GM23338 (cell line): ENCODE measurements around the gene MAPK8IP3. TPM values are rescaled to one million over a fixed set of nuclear protein-coding genes. Genes with fewer than 3 reads are reported as not detected.

Source experiments
- CREB1 ChIP-seq: fragments of 250-450 bp; sonication (Bioruptor Pico); IDR thresholded peaks from 2 replicates; pipeline ENCODE4 v1.5.0; 2020; ENCODE audit warnings: low read depth, mild to moderate bottlenecking, moderate library complexity
- ETS1 ChIP-seq: IDR thresholded peaks from 2 replicates; pipeline ENCODE4 v1.6.1; 2016; ENCODE audit warnings: antibody characterized with exemption
- EZH2 ChIP-seq: fragments of 200-600 bp; sonication (generic); IDR thresholded peaks from one replicate; pipeline ENCODE4 v1.8.0; 2017; ENCODE audit warnings: antibody characterized with exemption, mild to moderate bottlenecking, low read depth; ENCODE audit not compliant: unreplicated experiment
- EZH2phosphoT487 ChIP-seq: fragments of 200-600 bp; sonication (generic); IDR thresholded peaks from one replicate; pipeline ENCODE4 v1.8.1; 2018; ENCODE audit warnings: antibody characterized with exemption; ENCODE audit not compliant: unreplicated experiment
- ZNF114 ChIP-seq: fragments of 250-450 bp; sonication (Bioruptor Pico); IDR thresholded peaks from 2 replicates; pipeline ENCODE4 v1.5.0; 2020; ENCODE audit warnings: mild to moderate bottlenecking, moderate library complexity
- ZNF331 ChIP-seq: fragments of 250-450 bp; sonication (Bioruptor Pico); IDR thresholded peaks from 2 replicates; pipeline ENCODE4 v1.5.0; 2020; ENCODE audit warnings: low read depth, mild to moderate bottlenecking, moderate library complexity
- ZNF462 ChIP-seq: fragments of 250-450 bp; sonication (Bioruptor Pico); IDR thresholded peaks from 2 replicates; pipeline ENCODE4 v1.5.0; 2020; ENCODE audit warnings: mild to moderate bottlenecking, moderate library complexity
- polyA plus RNA-seq: library from polyadenylated mRNA; unstranded; fragments of >200 nt; fragmentation: Nextera tagmentation; extraction: Ambion mirVana; gene quantifications from 2 replicates; pipeline ENCODE4 v1.2.1, GENCODE V29; 2016
- total RNA-seq: library from RNA; depleted of rRNA; stranded (reverse); fragments of >200 nt; shearing (Covaris generic); gene quantifications from 2 replicates; pipeline ENCODE4 v1.2.3, GENCODE V29; 2014
- TF ChIP-seq, protein P1 (sequence below), 2 experiments: fragments of 200-600 bp in 1 of 2; sonication (generic) in 1 of 2; conservative IDR thresholded peaks; 2 replicates each; pipeline versions ENCODE4 v1.5.1 to v1.6.1; 2016 to 2017; ENCODE audit warnings: antibody characterized with exemption in 2 of 2, low read depth in 2 of 2, mild to moderate bottlenecking in 2 of 2, moderate library complexity in 1 of 2
- TF ChIP-seq, protein P2 (sequence below): IDR thresholded peaks from one replicate; pipeline ENCODE4 v1.6.1; 2018; ENCODE audit warnings: antibody characterized with exemption; ENCODE audit not compliant: unreplicated experiment

Gene MAPK8IP3
- total and polyA plus RNA-seq, 2 experiments from 2014 or later, result 11.3 to 58.4 TPM

DNA sequence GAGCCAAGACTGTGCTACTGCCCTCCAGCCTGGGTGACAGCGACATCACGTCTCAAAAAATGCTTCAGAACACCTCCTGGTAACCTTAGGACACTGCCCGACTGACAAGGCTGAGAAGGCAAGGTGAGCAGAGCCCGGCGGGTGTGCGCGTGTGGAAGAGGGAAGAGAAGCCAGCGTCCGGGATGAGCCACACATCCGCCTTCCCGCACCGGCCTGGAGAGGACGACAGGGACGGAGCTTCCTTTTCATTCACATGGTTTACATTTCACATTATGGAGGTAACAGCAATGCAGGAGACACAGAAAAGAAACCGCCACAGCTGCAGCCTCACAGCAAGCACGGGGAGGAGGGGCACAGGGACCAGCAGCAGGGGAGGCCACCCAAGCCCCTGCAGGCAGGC is 104.1 kb downstream of the MAPK8IP3 start (continued):
- TF ChIP-seq ZNF462 (CRISPR knock-in tag) (no peak), ZNF114 (CRISPR knock-in tag) (no peak), CREB1 (no peak), ZNF331 (CRISPR knock-in tag) (no peak), ETS1 (no peak), EZH2phosphoT487 (no peak), EZH2 (no peak)
- TF ChIP-seq, protein P1, sequence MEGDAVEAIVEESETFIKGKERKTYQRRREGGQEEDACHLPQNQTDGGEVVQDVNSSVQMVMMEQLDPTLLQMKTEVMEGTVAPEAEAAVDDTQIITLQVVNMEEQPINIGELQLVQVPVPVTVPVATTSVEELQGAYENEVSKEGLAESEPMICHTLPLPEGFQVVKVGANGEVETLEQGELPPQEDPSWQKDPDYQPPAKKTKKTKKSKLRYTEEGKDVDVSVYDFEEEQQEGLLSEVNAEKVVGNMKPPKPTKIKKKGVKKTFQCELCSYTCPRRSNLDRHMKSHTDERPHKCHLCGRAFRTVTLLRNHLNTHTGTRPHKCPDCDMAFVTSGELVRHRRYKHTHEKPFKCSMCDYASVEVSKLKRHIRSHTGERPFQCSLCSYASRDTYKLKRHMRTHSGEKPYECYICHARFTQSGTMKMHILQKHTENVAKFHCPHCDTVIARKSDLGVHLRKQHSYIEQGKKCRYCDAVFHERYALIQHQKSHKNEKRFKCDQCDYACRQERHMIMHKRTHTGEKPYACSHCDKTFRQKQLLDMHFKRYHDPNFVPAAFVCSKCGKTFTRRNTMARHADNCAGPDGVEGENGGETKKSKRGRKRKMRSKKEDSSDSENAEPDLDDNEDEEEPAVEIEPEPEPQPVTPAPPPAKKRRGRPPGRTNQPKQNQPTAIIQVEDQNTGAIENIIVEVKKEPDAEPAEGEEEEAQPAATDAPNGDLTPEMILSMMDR (conservative IDR thresholded peaks at IDR 0.05; ENCODE audit: low read depth in 2 of 2), result no peak
- TF ChIP-seq, protein P2, sequence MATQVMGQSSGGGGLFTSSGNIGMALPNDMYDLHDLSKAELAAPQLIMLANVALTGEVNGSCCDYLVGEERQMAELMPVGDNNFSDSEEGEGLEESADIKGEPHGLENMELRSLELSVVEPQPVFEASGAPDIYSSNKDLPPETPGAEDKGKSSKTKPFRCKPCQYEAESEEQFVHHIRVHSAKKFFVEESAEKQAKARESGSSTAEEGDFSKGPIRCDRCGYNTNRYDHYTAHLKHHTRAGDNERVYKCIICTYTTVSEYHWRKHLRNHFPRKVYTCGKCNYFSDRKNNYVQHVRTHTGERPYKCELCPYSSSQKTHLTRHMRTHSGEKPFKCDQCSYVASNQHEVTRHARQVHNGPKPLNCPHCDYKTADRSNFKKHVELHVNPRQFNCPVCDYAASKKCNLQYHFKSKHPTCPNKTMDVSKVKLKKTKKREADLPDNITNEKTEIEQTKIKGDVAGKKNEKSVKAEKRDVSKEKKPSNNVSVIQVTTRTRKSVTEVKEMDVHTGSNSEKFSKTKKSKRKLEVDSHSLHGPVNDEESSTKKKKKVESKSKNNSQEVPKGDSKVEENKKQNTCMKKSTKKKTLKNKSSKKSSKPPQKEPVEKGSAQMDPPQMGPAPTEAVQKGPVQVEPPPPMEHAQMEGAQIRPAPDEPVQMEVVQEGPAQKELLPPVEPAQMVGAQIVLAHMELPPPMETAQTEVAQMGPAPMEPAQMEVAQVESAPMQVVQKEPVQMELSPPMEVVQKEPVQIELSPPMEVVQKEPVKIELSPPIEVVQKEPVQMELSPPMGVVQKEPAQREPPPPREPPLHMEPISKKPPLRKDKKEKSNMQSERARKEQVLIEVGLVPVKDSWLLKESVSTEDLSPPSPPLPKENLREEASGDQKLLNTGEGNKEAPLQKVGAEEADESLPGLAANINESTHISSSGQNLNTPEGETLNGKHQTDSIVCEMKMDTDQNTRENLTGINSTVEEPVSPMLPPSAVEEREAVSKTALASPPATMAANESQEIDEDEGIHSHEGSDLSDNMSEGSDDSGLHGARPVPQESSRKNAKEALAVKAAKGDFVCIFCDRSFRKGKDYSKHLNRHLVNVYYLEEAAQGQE, result no peak
